Measurements from ENCODE around the gene C8G.

C8G gene

GRCh38 chr9:136981588-136982231, 36.7 kb downstream of the C8G start:
- no peak overlapping the region for H3K4me3 ChIP-seq (ENCODE audit: low read depth in 1 of 2, low read length in 2 of 2)
- no peak overlapping the region for H3K9ac ChIP-seq (ENCODE audit: low read depth, low read length)
- no peaks in the 10 kb centered on the region for H3K9me3 ChIP-seq (ENCODE audit: insufficient read depth, low read length, severe bottlenecking)
- H3K4me2 ChIP-seq (ENCODE audit: insufficient read depth, low read length) = no peak overlapping the region
- H3K27ac ChIP-seq (ENCODE audit: low read length) = no peak overlapping the region
- no peak overlapping the region for H2AFZ ChIP-seq (ENCODE audit: low read depth, low read length)
- no peaks in the 10 kb centered on the region for H4K20me1 ChIP-seq (ENCODE audit: insufficient read depth, low read length)
- H3K79me2 ChIP-seq (ENCODE audit: insufficient read depth, low read length) = no peaks in the 10 kb centered on the region
- TF ChIP-seq, protein P1, sequence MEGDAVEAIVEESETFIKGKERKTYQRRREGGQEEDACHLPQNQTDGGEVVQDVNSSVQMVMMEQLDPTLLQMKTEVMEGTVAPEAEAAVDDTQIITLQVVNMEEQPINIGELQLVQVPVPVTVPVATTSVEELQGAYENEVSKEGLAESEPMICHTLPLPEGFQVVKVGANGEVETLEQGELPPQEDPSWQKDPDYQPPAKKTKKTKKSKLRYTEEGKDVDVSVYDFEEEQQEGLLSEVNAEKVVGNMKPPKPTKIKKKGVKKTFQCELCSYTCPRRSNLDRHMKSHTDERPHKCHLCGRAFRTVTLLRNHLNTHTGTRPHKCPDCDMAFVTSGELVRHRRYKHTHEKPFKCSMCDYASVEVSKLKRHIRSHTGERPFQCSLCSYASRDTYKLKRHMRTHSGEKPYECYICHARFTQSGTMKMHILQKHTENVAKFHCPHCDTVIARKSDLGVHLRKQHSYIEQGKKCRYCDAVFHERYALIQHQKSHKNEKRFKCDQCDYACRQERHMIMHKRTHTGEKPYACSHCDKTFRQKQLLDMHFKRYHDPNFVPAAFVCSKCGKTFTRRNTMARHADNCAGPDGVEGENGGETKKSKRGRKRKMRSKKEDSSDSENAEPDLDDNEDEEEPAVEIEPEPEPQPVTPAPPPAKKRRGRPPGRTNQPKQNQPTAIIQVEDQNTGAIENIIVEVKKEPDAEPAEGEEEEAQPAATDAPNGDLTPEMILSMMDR (IDR thresholded peaks at IDR 0.05; ENCODE audit: borderline replicate concordance, extremely low read depth, low read length, poor library complexity, severe bottlenecking) = no peak
- no peak for TF ChIP-seq EZH2 (IDR thresholded peaks at IDR 0.05; ENCODE audit: borderline replicate concordance, low read depth, low read length, severe bottlenecking)
- H3K4me1 ChIP-seq (ENCODE audit: insufficient read depth, low read length) = no peaks in the 10 kb centered on the region
- ATAC-seq (ENCODE audit: insufficient read depth, low read depth) (no peak), DNase-seq (no peak)
- H3K36me3 ChIP-seq (ENCODE audit: insufficient read depth, low read length) = no peaks in the 10 kb centered on the region
- H3K27me3 ChIP-seq (ENCODE audit: insufficient read depth, low read length, poor library complexity) = no peaks in the 10 kb centered on the region

- Histone ChIP-seq H3K4me2 (ENCODE audit: insufficient read depth, low read length) (no peak within 1 kb of the TSS), H3K79me2 (ENCODE audit: insufficient read depth, low read length) (no peaks in the 10 kb centered on the region), H3K4me1 (ENCODE audit: insufficient read depth, low read length) (no peaks in the 10 kb centered on the region), H4K20me1 (ENCODE audit: insufficient read depth, low read length) (no peaks in the 10 kb centered on the region), H3K9ac (ENCODE audit: low read depth, low read length) (no peak within 1 kb of the TSS), H3K4me3 (ENCODE audit: low read depth in 1 of 2, low read length in 2 of 2) (no peak within 1 kb of the TSS), H2AFZ (ENCODE audit: low read depth, low read length) (no peak within 1 kb of the TSS), H3K27ac (ENCODE audit: low read length) (no peak within 1 kb of the TSS), H3K36me3 (ENCODE audit: insufficient read depth, low read length) (no peaks in the 10 kb centered on the region), H3K27me3 (ENCODE audit: insufficient read depth, low read length, poor library complexity) (no peaks in the 10 kb centered on the region), H3K9me3 (ENCODE audit: insufficient read depth, low read length, severe bottlenecking) (no peaks in the 10 kb centered on the region)
- no peak for TF ChIP-seq EZH2 (IDR thresholded peaks at IDR 0.05; ENCODE audit: borderline replicate concordance, low read depth, low read length, severe bottlenecking)
- TF ChIP-seq, protein P1 (IDR thresholded peaks at IDR 0.05; ENCODE audit: borderline replicate concordance, extremely low read depth, low read length, poor library complexity, severe bottlenecking) = no peak
- ATAC-seq (ENCODE audit: insufficient read depth, low read depth) = no peak
- no peak for DNase-seq
These were observed 37.4 kb downstream of the C8G start, which contains the start of gene LCNL1 for GRCh38 chr9:136982232-136983051. Gene LCNL1, plus strand, starts transcription at chr9:136982993. Its CDS starts 594 bp downstream, at chr9:136983587.

GRCh38 chr9:136983167-136983566, 38.1 kb downstream of the C8G start:
- Histone ChIP-seq H3K9me3 (ENCODE audit: insufficient read depth, low read length, severe bottlenecking) (no peaks in the 10 kb centered on the region), H3K27ac (ENCODE audit: low read length) (no peak overlapping the region), H2AFZ (ENCODE audit: low read depth, low read length) (no peak overlapping the region), H3K79me2 (ENCODE audit: insufficient read depth, low read length) (no peaks in the 10 kb centered on the region), H4K20me1 (ENCODE audit: insufficient read depth, low read length) (no peaks in the 10 kb centered on the region), H3K27me3 (ENCODE audit: insufficient read depth, low read length, poor library complexity) (no peaks in the 10 kb centered on the region), H3K9ac (ENCODE audit: low read depth, low read length) (no peak overlapping the region), H3K4me2 (ENCODE audit: insufficient read depth, low read length) (no peak overlapping the region), H3K4me3 (ENCODE audit: low read depth in 1 of 2, low read length in 2 of 2) (no peak overlapping the region), H3K36me3 (ENCODE audit: insufficient read depth, low read length) (no peaks in the 10 kb centered on the region), H3K4me1 (ENCODE audit: insufficient read depth, low read length) (no peaks in the 10 kb centered on the region)
- ATAC-seq (ENCODE audit: insufficient read depth, low read depth) = no peak
- no peak for DNase-seq
- no peak for TF ChIP-seq EZH2 (IDR thresholded peaks at IDR 0.05; ENCODE audit: borderline replicate concordance, low read depth, low read length, severe bottlenecking)
- TF ChIP-seq, protein P1 (IDR thresholded peaks at IDR 0.05; ENCODE audit: borderline replicate concordance, extremely low read depth, low read length, poor library complexity, severe bottlenecking) = no peak
